K562 (cell line): ENCODE measurements around the gene CCSER2. TPM values are rescaled to one million over a fixed set of nuclear protein-coding genes. Genes with fewer than 3 reads are reported as not detected.

ENCODE experiments used
- ATAC-seq: fragments of 200-7000 bp; cut with Tn5 transposase; 3 replicates; pipeline ENCODE4 v1.9.1; 2020; ENCODE audit warnings: moderate library complexity
- BruUV-seq: library from RNA; stranded (reverse); fragments of 400-500 nt; replicated peaks from 2 replicates; lab custom pipeline; 2021; lab: Mats Ljungman, UMichigan
- CTCF ChIA-PET: fragments of 300-600 bp; formaldehyde crosslinking; extraction: SDS; loops from one replicate; lab custom pipeline; 2021; ENCODE audit warnings: low intra/inter-chr PET ratio; lab: Yijun Ruan, JAX
- POLR2A ChIA-PET: fragments of 300-600, 350-650 bp; sonication (Branson Sonifier 250); formaldehyde crosslinking; extraction: SDS; loops from one replicate; lab custom pipeline; 2021; ENCODE audit warnings: antibody characterized with exemption, inconsistent platforms; lab: Yijun Ruan, JAX
- DNase-seq, 4 experiments: peaks; one replicate each; pipeline versions ENCODE4 v3.0.0 to v3.0.0-alpha.2; 2011 to 2018; ENCODE audit warnings: low spot score in 3 of 4, mixed read lengths in 3 of 4; ENCODE audit errors: extremely low read depth in 1 of 4
- FAIRE-seq: peaks from 2 replicates; lab custom pipeline; 2011; peaks lifted over from hg19 to GRCh38; lab: Jason Lieb, UNC
- H2AFZ ChIP-seq: 2 replicates; pipeline ENCODE4 v1.6.0; 2011; ENCODE audit warnings: low read depth, low read length, control low read depth, inconsistent platforms
- H3K27ac ChIP-seq: fragments of 200-600 bp; 3 replicates; pipeline ENCODE4 v1.8.0; 2011; ENCODE audit warnings: low read depth, mild to moderate bottlenecking, control low read depth, inconsistent platforms, low read length, moderate library complexity, mixed read lengths; ENCODE audit errors: extremely low read depth
- H3K27me3 ChIP-seq, 2 experiments: fragments of 300-600 bp in 1 of 2; 2 replicates in 1 of 2; 3 replicates in 1 of 2; pipeline versions ENCODE4 v1.6.0 to v1.8.0; 2011; ENCODE audit warnings: inconsistent platforms in 2 of 2, low read length in 2 of 2, mild to moderate bottlenecking in 1 of 2, mixed read lengths in 1 of 2, moderate library complexity in 1 of 2; ENCODE audit not compliant: control insufficient read depth in 2 of 2, insufficient read depth in 2 of 2
- H3K36me3 ChIP-seq: fragments of 300-600 bp; 3 replicates; pipeline ENCODE4 v1.8.0; 2011; ENCODE audit warnings: mild to moderate bottlenecking, low read length, inconsistent platforms; ENCODE audit not compliant: control insufficient read depth, insufficient read depth
- H3K4me1 ChIP-seq, 2 experiments: fragments of 200-600 bp in 1 of 2; replicated peaks in 1 of 2; 2 replicates in 1 of 2; 3 replicates in 1 of 2; pipeline versions ENCODE4 v1.5.1 to v1.8.0; 2011; ENCODE audit warnings: inconsistent platforms in 2 of 2, low read length in 2 of 2, mild to moderate bottlenecking in 1 of 2, mixed read lengths in 1 of 2, moderate library complexity in 1 of 2; ENCODE audit not compliant: control insufficient read depth in 2 of 2, insufficient read depth in 2 of 2
- H3K4me2 ChIP-seq: 2 replicates; pipeline ENCODE4 v1.6.1; 2011; ENCODE audit warnings: low read length, control low read depth, inconsistent platforms, mixed read lengths; ENCODE audit not compliant: insufficient read depth
- H3K4me3 ChIP-seq: fragments of 200-600 bp; sonication (generic), shearing (Covaris generic); 2 replicates; pipeline ENCODE4 v1.5.1; 2016; ENCODE audit warnings: control low read depth, inconsistent platforms
- H3K79me2 ChIP-seq: fragments of 200-600 bp; 3 replicates; pipeline ENCODE4 v1.8.0; 2011; ENCODE audit warnings: low read length, inconsistent platforms; ENCODE audit not compliant: control insufficient read depth, insufficient read depth
- H3K9ac ChIP-seq, 2 experiments: 2 replicates each; pipeline versions ENCODE4 v1.6.0 to v1.6.1; 2011; ENCODE audit warnings: low read depth in 2 of 2, low read length in 2 of 2, control low read depth in 1 of 2, inconsistent platforms in 1 of 2, mild to moderate bottlenecking in 1 of 2, mixed read lengths in 1 of 2; ENCODE audit not compliant: insufficient read depth in 1 of 2
- H3K9me1 ChIP-seq: one replicate; pipeline ENCODE4 v1.6.0; 2011; ENCODE audit warnings: inconsistent platforms, mild to moderate bottlenecking, low read length, moderate library complexity; ENCODE audit not compliant: control insufficient read depth, insufficient read depth
- H3K9me3 ChIP-seq: replicated peaks from 2 replicates; pipeline ENCODE4 v1.5.1; 2011; ENCODE audit warnings: low read depth, low read length, inconsistent platforms; ENCODE audit not compliant: control insufficient read depth, insufficient read depth
- H4K20me1 ChIP-seq: replicated peaks from 2 replicates; pipeline ENCODE4 v1.6.1; 2011; ENCODE audit warnings: low read length, inconsistent platforms, mixed read lengths; ENCODE audit not compliant: control insufficient read depth, insufficient read depth
- CBFA2T3 ChIP-seq: fragments of 450-650 bp; IDR thresholded peaks from 2 replicates; pipeline ENCODE4 v1.6.1; 2017
- HDGF ChIP-seq: fragments of 450-650 bp; IDR thresholded peaks from 2 replicates; pipeline ENCODE4 v1.6.1; 2016
- PTTG1 ChIP-seq: fragments of 450-650 bp; IDR thresholded peaks from 2 replicates; pipeline ENCODE4 v1.6.1; 2016; ENCODE audit warnings: low read depth, mild to moderate bottlenecking, missing genetic modification characterization, missing compliant biosample characterization
- PYGO2 ChIP-seq: fragments of 450-650 bp; IDR thresholded peaks from 2 replicates; pipeline ENCODE4 v1.6.1; 2016; ENCODE audit warnings: mild to moderate bottlenecking, missing genetic modification characterization, moderate library complexity, missing compliant biosample characterization
- RBFOX2 ChIP-seq: fragments of 200-400 bp; formaldehyde crosslinking; IDR thresholded peaks from 2 replicates; pipeline ENCODE4 v1.6.1; 2017; ENCODE audit warnings: low read depth, mild to moderate bottlenecking, low read length, moderate library complexity
- RFX5 ChIP-seq: IDR thresholded peaks from 2 replicates; pipeline ENCODE4 v1.6.1; 2011; ENCODE audit warnings: low read depth, mild to moderate bottlenecking, improper control_type of control experiment, low read length
- SAFB ChIP-seq: fragments of 200-400 bp; formaldehyde crosslinking; IDR thresholded peaks from 2 replicates; pipeline ENCODE4 v1.6.1; 2017; ENCODE audit warnings: low read depth, low read length, borderline replicate concordance
- SMARCA5 ChIP-seq: fragments of 450-650 bp; IDR thresholded peaks from 2 replicates; pipeline ENCODE4 v1.6.1; 2016
- SNIP1 ChIP-seq: fragments of 450-650 bp; IDR thresholded peaks from 2 replicates; pipeline ENCODE4 v1.7.1; 2017; ENCODE audit warnings: low read depth, mild to moderate bottlenecking
- TCF3 ChIP-seq: sonication (generic); formaldehyde crosslinking; IDR thresholded peaks from 2 replicates; pipeline ENCODE4 v1.4.0; 2020; ENCODE audit warnings: mild to moderate bottlenecking, missing genetic modification reagents
- XRCC5 ChIP-seq: fragments of 200-400 bp; formaldehyde crosslinking; IDR thresholded peaks from 2 replicates; pipeline ENCODE4 v1.6.1; 2017; ENCODE audit warnings: low read depth, mild to moderate bottlenecking, low read length
- ZFP1 ChIP-seq: fragments of 450-650 bp; formaldehyde crosslinking; IDR thresholded peaks from 2 replicates; pipeline ENCODE4 v1.4.0; 2020; ENCODE audit warnings: mild to moderate bottlenecking, mixed read lengths
- ZNF583 ChIP-seq: fragments of 250-450 bp; sonication (Bioruptor Pico); IDR thresholded peaks from 2 replicates; pipeline ENCODE4 v1.4.0; 2020
- ZNF589 ChIP-seq: fragments of 200-800 bp; sonication (Bioruptor generic); IDR thresholded peaks from 2 replicates; pipeline ENCODE4 v1.6.1; 2016; ENCODE audit warnings: low read depth, missing genetic modification characterization, missing compliant biosample characterization
- ZNF766 ChIP-seq: fragments of 200-800 bp; sonication (Bioruptor generic); conservative IDR thresholded peaks from 2 replicates; pipeline ENCODE4 v1.6.1; 2016; ENCODE audit warnings: missing genetic modification characterization, missing compliant biosample characterization
- WGBS: fragments of 100-300 bp; shearing (Covaris generic); methylation state at CpG from one replicate; pipeline ENCODE4 v1.1.6; 2016; ENCODE audit warnings: low coverage, mixed read lengths; ENCODE audit not compliant: insufficient coverage; ENCODE audit errors: missing lambda C conversion rate; 5-methylcytosine and 5-hydroxymethylcytosine counted together
- in situ Hi-C: fragments of 300-500 bp; cut with MboI; formaldehyde crosslinking; loops from 4 replicates; pipeline ENCODE4 v1.15.0; 2018; ENCODE audit warnings: inconsistent platforms, mixed read lengths
- intact Hi-C: fragments of 100-400 bp; cut with micrococcal nuclease; formaldehyde crosslinking; loops from 2 replicates; pipeline ENCODE4 v1.14.2; 2022
- polyA plus RNA-seq, 8 experiments: library from polyadenylated mRNA; depleted of rRNA in 4 of 8; stranded (reverse) in 5 of 8; unstranded in 3 of 8; fragments of >200 nt; fragmentation: Nextera tagmentation in 2 of 8; fragmentation: Illumina TruSeq in 1 of 8; extraction: Ambion mirVana in 2 of 8; extraction: Trizol in 1 of 8; gene quantifications; 2 replicates each; pipeline versions ENCODE4 v1.2.1 to v1.2.3, GENCODE V29; 2011 to 2014; ENCODE audit warnings: inconsistent platforms in 1 of 8, missing spikeins in 1 of 8
- total RNA-seq, 7 experiments: library from RNA; depleted of rRNA in 6 of 7; stranded (reverse); fragments of >200 nt in 6 of 7; fragmentation: Illumina TruSeq in 2 of 7; extraction: Trizol in 2 of 7; gene quantifications; 2 replicates each; pipeline versions ENCODE4 v1.2.1 to v1.2.3, GENCODE V29; 2011 to 2021; ENCODE audit warnings: low replicate concordance in 1 of 7
- TF ChIP-seq, protein P1 (sequence below): fragments of 450-650 bp; formaldehyde crosslinking; IDR thresholded peaks from 2 replicates; pipeline ENCODE4 v1.4.0; 2020; ENCODE audit warnings: mild to moderate bottlenecking, moderate library complexity
- TF ChIP-seq, protein P2 (sequence below), 2 experiments: IDR thresholded peaks in 1 of 2; conservative IDR thresholded peaks in 1 of 2; 2 replicates each; pipeline ENCODE4 v1.6.1; 2016; ENCODE audit warnings: low read depth in 2 of 2, mild to moderate bottlenecking in 1 of 2, missing compliant biosample characterization in 1 of 2, missing genetic modification characterization in 1 of 2, moderate library complexity in 1 of 2

Gene CCSER2
- total and polyA plus RNA-seq, 9 of the 15 experiments (the other 6 are each of a cell fraction or from before 2014, with no cell fraction given): 2.7 to 15.1 (median 9.7) TPM

DNA sequence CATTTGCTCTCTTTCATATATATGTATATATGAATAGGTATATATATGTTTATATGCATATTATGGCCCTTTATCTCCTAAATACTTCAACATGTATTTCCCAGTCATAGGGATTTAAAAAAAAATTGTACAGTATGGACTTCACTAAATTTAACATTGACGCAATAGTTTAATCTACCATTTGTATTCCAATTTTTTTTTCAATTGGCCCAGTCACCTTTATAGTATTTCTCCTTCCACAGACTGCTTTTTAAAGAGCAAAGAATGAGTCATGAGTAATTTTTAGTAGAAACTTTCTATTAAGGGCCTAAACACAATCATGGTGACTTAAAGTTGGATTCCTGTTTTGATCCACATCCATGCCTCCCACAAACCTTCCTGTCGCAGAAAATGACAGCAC is 20.5 kb downstream of the CCSER2 start:
- Histone ChIP-seq H3K9ac (no peak overlapping the region), H3K4me3 (no peak overlapping the region), H3K9me1 (no peaks in the 10 kb centered on the region), H2AFZ (no peak overlapping the region), H3K27me3 (no peaks in the 10 kb centered on the region), H3K4me2 (no peak overlapping the region), H3K36me3 (no peaks in the 10 kb centered on the region), H3K4me1 (no peaks in the 10 kb centered on the region), H3K79me2 (no peaks in the 10 kb centered on the region), H4K20me1 (no peaks in the 10 kb centered on the region), H3K9me3 (no peaks in the 10 kb centered on the region), H3K27ac (no peak overlapping the region)
- POLR2A ChIA-PET: no interaction called here
- BruUV-seq: no TSS peak
- TF ChIP-seq SAFB: no peak
- TF ChIP-seq RFX5: no peak
- no peak for TF ChIP-seq TCF3 (CRISPR knock-in tag)
- no peak for TF ChIP-seq XRCC5
- TF ChIP-seq ZNF766 (CRISPR knock-in tag): no peak
- TF ChIP-seq, protein P1, sequence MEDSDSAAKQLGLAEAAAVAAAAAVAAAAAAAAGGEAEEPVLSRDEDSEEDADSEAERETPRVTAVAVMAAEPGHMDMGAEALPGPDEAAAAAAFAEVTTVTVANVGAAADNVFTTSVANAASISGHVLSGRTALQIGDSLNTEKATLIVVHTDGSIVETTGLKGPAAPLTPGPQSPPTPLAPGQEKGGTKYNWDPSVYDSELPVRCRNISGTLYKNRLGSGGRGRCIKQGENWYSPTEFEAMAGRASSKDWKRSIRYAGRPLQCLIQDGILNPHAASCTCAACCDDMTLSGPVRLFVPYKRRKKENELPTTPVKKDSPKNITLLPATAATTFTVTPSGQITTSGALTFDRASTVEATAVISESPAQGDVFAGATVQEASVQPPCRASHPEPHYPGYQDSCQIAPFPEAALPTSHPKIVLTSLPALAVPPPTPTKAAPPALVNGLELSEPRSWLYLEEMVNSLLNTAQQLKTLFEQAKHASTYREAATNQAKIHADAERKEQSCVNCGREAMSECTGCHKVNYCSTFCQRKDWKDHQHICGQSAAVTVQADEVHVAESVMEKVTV (CRISPR knock-in tag): no peak
- no peak for TF ChIP-seq CBFA2T3
- TF ChIP-seq ZFP1 (CRISPR knock-in tag): no peak
- TF ChIP-seq SNIP1: no peak
- no peak for TF ChIP-seq ZNF583 (CRISPR knock-in tag)
- no peak for TF ChIP-seq RBFOX2
- TF ChIP-seq HDGF: no peak
- TF ChIP-seq PTTG1 (tag): no peak
- TF ChIP-seq SMARCA5: no peak
- TF ChIP-seq, protein P2, sequence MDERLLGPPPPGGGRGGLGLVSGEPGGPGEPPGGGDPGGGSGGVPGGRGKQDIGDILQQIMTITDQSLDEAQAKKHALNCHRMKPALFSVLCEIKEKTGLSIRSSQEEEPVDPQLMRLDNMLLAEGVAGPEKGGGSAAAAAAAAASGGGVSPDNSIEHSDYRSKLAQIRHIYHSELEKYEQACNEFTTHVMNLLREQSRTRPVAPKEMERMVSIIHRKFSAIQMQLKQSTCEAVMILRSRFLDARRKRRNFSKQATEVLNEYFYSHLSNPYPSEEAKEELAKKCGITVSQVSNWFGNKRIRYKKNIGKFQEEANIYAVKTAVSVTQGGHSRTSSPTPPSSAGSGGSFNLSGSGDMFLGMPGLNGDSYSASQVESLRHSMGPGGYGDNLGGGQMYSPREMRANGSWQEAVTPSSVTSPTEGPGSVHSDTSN (CRISPR knock-in tag; IDR thresholded peaks at IDR 0.05; ENCODE audit: low read depth): no peak
- TF ChIP-seq, protein P2 (tag; conservative IDR thresholded peaks at IDR 0.05; ENCODE audit: low read depth): no peak
- no peak for TF ChIP-seq ZNF589
- TF ChIP-seq PYGO2 (tag): no peak
- WGBS: 79% methylated on average over 2 of the region's 2 CpGs
- ATAC-seq (no peak), FAIRE-seq (no peak), DNase-seq (no peak)
- CTCF ChIA-PET: no interaction called here
- in situ Hi-C loops: no loop called here
- intact Hi-C loops: no loop called here
